Ecto neural progenitor cell (in vitro differentiated cells): ENCODE results near the gene HTATSF1.

Source experiments
- DNase-seq: peaks from one replicate; pipeline ENCODE4 v3.0.0-alpha.2; 2018; ENCODE audit warnings: low spot score

Gene HTATSF1

DNA sequence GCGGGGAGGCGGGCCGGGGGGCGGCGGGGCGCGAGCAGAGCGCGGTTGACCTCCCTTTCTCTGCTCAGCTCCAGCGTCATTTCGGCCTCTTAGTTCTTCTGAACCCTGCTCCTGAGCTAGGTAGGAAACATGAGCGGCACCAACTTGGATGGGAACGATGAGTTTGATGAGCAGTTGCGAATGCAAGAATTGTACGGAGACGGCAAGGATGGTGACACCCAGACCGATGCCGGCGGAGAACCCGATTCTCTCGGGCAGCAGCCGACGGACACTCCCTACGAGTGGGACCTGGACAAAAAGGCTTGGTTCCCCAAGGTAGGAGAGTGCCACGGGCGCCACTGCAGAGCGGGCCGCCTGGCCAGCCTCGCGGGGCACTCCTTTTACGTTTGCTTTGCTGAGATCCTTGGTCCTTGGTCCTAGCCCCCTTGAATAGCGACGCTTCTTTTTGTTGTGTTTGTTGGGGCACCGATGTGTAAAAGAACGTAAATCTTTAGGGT is at the start of gene HTATSF1:
HTATSF1 (plus strand) TSS at position 37 of the 497 bp plus-strand sequence; CDS start at position 130, 93 bp downstream.
- no peak for DNase-seq

DNA sequence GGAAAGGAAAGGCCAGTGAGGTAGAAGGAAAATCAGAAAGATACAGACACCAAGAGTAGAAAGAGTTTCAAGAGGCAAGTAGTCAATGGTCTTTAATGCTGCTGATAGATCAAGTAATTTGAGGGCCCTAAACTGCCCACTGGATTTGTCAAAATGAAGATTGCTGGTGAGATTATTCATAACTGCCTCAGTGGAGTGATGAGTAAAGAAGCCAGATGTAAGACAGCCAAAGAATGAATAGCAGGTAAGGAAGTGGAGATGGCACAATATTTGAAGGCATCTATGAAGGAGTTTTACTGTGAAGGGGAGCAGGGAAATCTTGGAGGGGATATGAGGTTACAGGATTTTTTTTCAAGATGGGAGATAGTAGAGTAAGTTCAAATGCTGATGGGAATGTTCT is 49.4 kb upstream of the HTATSF1 start:
- no peak for DNase-seq

DNA sequence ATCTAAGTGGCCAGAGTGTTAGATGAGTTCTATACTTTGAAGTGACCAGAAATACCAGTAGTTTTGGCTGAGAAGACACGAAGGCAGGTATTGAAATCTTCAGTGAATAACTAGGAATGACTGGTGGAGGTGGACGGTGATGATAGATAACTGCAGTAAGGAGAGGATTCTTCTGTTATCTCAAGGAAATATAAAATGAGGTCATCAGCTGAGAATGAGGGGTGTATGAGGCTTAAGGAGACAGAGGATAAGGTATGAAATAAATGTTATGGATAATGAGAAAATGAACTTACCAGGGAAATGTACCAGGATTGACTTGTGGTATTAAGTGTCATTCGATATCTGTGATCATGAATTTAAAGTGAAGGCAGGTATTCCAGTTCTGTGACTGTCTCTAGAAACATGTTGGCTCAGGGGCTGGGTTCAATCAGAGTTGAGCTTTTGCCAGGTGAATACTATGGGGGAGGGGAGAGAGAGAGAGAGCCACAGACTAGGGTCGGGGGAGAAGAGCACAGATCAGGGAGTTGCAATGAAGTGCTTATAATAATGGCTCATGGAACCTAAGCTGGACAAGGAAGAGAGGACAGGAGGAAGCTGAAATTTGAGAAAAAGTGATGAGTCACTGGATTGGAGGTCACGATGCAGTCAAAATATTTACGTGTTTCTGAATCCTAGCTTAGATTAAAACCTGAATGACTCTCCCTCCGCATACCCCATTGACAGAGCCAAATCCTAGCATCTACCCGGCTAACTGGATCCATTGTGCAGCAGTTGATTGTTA is 47.2 kb upstream of the HTATSF1 start:
- DNase-seq: no peak

DNA sequence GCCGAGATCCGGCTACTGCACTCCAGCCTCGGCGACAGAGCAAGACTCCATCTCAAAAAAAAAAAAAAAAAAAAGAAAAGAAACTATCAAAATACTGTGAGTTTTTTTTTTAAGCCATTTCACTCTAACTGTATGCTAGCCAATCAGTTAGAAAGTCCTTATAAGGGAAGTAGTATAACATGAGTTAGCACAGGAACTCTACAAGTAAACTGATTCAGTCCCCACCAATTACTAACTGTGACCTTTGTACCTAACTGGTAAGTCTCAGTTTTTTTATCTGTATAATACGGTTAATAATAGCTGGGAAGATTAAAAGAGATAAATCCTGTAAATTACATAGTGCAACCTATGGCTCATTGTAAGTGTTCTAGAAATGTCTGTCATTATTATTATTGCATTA is 44.8 kb upstream of the HTATSF1 start:
- no peak for DNase-seq

DNA sequence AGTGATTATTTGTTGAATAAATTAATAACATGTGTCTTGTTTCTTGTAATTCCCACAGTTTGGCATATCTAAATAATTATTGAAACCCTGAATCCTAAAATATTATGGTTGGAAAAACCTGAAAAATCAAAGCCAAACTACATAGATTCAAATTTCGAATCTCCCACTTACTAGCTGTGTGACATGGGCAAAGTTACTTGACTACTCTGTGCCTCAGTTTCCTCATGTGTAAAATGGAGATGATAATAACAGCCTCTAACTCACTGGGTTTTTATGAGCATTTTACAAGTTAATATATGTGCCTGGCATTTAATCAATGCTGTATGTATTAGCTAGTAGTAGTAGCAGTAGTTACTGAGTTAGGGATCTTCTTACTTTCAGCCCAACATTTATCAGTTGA is 44.3 kb upstream of the HTATSF1 start:
- DNase-seq: no peak

DNA sequence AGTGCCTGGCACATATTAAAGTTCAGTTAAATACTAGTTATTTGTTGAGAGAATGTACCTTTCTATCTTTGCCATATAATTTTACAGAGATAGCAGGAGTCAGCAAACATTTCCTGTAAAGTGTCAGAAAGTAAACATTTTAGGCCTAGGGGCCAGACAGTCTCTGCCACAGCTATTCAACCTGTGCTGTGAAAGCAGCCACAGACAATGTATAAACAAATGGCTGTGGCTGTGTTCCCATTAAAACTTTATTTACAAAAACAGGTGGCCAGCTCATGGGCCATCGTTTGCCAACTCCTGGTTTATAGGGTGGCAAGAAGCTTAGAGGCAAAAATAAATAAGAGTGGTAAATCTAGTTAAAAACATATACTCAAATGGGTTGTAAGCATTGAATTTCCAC is 43.6 kb upstream of the HTATSF1 start:
- no peak for DNase-seq

DNA sequence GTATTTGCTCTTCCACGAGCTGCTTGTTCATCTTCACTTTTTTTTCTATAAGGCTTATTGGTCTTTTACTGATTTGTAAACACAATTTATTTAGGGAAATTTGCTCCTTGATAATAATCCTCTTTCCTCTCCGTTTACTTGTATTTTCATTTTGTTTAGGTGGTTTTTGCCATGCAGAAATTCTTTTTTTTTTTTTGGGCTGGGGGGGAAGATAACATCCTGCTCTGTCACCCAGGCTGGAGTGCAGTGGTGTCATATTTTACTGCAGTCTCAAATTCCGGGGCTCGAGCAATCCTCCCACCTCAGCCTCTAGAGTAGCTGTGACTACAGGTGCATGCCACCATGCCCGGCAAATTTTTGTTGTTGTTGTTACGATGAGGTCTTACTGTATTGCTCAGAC is 41.3 kb upstream of the HTATSF1 start:
- no peak for DNase-seq

DNA sequence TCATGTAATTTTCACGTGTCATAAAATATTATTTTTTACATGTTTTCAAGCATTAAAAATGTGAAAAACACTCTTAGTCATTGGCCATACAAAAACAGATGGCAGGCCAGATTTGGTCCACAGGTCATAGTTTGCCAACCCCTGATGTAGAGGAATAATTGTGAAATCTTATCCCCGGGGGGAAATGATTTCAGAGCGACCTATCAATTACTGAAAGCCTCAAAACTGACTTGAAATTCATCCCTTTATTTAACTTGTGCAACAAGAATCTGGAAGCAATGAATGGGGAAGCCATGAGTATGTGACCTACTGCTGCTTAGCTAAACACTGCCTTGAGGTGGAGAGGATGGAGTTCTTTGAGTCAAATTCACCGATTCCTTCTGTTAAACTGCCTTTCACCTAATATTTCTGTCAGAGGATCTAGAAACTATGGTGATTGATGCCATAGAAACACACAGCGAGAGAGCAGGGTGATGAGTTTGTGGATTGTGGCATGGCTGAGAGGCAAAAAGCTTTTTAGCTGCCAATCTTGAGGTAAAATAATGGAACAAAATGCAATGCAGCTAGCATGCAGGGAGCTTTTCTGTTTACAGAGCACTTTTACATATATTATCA is 40.0 kb upstream of the HTATSF1 start:
- no peak for DNase-seq

- DNase-seq: no peak
These were observed 32.8 kb upstream of the HTATSF1 start for GRCh38 chrX:136464589-136464988.

DNA sequence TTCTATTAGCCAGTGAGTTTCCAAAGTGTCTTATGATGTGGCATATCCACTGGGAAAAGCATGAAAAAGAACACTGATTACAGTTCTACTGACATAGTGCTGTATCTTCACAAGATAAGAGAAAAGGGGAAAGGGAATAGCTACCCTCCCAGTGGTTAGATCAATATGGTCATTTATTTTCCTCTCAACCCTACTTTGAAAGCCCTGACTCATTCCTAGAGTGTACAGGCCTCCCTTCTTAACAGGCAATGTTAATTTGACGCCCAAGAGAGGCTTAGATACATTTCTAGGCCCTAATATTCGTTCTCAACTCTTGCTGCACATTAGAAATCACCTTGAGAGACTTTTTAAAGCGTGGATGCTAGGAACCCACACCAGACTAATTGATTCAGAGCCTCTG is 30.1 kb upstream of the HTATSF1 start:
- no peak for DNase-seq

GRCh38 chrX:136468391-136469103 is 28.8 kb upstream of the HTATSF1 start:
- no peak for DNase-seq

GRCh38 chrX:136473663-136474062 is 23.7 kb upstream of the HTATSF1 start:
- no peak for DNase-seq

DNA sequence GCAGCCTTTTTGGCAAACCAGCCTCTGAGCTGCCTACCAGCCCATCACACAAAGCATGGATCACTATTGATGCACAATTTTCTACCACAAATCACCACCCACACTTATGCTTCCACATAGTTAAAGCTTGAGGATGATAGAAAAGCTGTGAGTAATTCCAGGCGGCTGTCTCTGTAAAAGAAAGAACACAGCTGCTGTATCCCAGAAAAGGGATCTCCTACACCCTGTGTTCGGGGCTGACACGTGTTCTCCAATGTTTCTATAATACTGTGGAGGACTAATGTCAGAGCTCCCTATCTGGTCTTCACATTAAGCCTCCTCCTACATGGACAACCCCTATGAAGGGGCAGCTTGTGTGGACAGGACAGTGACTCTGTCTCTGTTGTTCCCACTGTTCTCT is 22.2 kb upstream of the HTATSF1 start:
- no peak for DNase-seq

GRCh38 chrX:136476501-136476900 is 20.9 kb upstream of the HTATSF1 start:
- no peak for DNase-seq

- DNase-seq: no peak
These were observed 20.4 kb upstream of the HTATSF1 start for GRCh38 chrX:136477026-136477425.

DNA sequence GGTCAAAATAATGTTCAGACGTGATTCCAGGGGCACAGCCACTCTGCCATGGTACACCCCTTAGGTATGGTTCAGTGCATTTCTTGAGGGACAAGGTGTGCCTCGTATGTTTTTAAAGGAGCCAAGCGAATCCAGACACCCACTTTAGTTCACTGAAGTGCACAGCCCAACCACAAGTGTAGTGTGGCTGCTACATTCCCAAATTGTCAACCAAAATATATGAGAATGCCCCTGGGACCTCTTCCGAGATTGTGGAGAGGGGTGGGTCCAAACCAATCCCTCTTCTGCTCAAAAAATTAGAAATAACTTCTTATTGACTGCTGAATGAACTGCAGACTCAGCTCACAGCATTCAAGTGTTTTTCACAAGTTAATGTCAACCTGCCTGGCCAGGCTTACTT is 17.0 kb upstream of the HTATSF1 start:
- no peak for DNase-seq

DNA sequence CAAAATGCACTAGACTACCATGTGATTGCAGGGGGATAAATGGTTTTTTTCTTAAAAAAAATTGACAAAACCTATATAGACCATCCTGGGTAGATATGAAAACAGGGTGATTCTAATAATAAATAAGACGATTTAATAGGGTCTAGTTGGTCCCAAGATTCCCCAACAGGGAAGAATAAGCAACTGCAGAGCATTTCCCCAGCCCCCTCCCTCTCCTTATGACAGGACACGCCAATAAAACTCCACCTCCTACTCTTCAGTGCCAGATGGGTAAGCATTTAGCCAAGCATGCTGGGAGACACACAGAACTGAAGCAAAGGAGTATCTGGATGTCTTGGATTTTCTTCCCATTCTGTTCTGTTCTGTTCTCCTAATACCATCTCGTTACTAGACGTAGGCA is 9.7 kb upstream of the HTATSF1 start, which contains the start of gene BRS3:
BRS3 (plus strand) TSS at position 301 of the 400 bp plus-strand sequence. CDS start 168 bp downstream, outside the sequence.
- no peak for DNase-seq

DNA sequence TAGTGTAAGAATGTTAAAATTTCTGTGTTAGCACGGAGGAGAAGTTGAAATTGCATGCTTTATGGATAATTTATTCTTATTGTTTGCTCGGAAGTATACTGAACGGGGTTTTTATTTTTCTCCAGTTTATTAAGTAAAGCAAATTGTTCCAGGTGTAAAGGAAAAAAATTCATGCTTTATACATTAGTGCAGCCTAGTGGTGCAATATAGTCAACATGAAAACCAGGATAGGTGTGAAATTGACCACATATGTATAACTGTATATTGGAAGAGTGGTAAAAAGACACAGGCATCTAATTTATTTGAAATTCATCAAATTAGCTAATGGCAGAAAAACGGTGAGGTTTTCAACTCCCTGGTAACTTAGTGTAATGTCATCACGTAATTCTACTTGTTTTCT is 8.7 kb upstream of the HTATSF1 start:
- DNase-seq: no peak

- DNase-seq: no peak
These were observed 5.6 kb upstream of the HTATSF1 start for GRCh38 chrX:136491832-136492231.

GRCh38 chrX:136493011-136493410 is 4.4 kb upstream of the HTATSF1 start:
- no peak for DNase-seq

GRCh38 chrX:136495043-136495442 is 2.3 kb upstream of the HTATSF1 start:
- no peak for DNase-seq

GRCh38 chrX:136496186-136496763 is 1.1 kb upstream of the HTATSF1 start:
- DNase-seq: no peak
